AG09319 (cell line): Measurements from ENCODE around the gene ZNF317.

Source experiments
- DNase-seq: peaks from one replicate; pipeline ENCODE4 v3.0.0-alpha.2; 2010; ENCODE audit warnings: low read depth; ENCODE audit errors: extremely low read depth
- TF ChIP-seq, protein P1 (sequence below): IDR thresholded peaks from 2 replicates; pipeline ENCODE4 v1.5.1; 2011; ENCODE audit warnings: low read depth, mild to moderate bottlenecking, inconsistent platforms, low read length, moderate library complexity

ZNF317 gene

GRCh38 chr19:9205501-9206113, 65.4 kb downstream of the ZNF317 start:
- DNase-seq: peak; percentile 27
- TF ChIP-seq, protein P1, sequence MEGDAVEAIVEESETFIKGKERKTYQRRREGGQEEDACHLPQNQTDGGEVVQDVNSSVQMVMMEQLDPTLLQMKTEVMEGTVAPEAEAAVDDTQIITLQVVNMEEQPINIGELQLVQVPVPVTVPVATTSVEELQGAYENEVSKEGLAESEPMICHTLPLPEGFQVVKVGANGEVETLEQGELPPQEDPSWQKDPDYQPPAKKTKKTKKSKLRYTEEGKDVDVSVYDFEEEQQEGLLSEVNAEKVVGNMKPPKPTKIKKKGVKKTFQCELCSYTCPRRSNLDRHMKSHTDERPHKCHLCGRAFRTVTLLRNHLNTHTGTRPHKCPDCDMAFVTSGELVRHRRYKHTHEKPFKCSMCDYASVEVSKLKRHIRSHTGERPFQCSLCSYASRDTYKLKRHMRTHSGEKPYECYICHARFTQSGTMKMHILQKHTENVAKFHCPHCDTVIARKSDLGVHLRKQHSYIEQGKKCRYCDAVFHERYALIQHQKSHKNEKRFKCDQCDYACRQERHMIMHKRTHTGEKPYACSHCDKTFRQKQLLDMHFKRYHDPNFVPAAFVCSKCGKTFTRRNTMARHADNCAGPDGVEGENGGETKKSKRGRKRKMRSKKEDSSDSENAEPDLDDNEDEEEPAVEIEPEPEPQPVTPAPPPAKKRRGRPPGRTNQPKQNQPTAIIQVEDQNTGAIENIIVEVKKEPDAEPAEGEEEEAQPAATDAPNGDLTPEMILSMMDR: peak; percentile 83
